Measurements from ENCODE around the gene MRPL58. TPM values are rescaled to one million over a fixed set of nuclear protein-coding genes. Genes with fewer than 3 reads are reported as not detected.

Gene MRPL58
- total RNA-seq, 4 donors from 2014 or later = 18.2 to 26.4 (median 20.8) TPM

GRCh38 chr17:75063626-75064025 lies 51.2 kb downstream of the MRPL58 start:
- intact Hi-C loops (cut with DNase I; ENCODE audit: low total_unique reads) = no loop called here
- DNase-seq = no peak
- Histone ChIP-seq H3K4me3 (no peak overlapping the region), H3K27me3 (no peaks in the 10 kb centered on the region), H3K36me3 (no peaks in the 10 kb centered on the region), H3K27ac (no peak overlapping the region), H3K9me3 (no peaks in the 10 kb centered on the region), H3K4me1 (no peaks in the 10 kb centered on the region)
- TF ChIP-seq POLR2A (IDR thresholded peaks at IDR 0.05) = no peak
- no peak for TF ChIP-seq CTCF (IDR thresholded peaks at IDR 0.05)

- TF ChIP-seq POLR2A (IDR thresholded peaks at IDR 0.05) (no peak), CTCF (IDR thresholded peaks at IDR 0.05) (no peak)
- Histone ChIP-seq H3K4me1 (no peaks in the 10 kb centered on the region), H3K36me3 (no peaks in the 10 kb centered on the region), H3K27me3 (no peaks in the 10 kb centered on the region), H3K9me3 (no peaks in the 10 kb centered on the region), H3K27ac (no peak overlapping the region), H3K4me3 (no peak overlapping the region)
- intact Hi-C loops (cut with DNase I; ENCODE audit: low total_unique reads) = no loop called here
- DNase-seq = no peak
Observed at GRCh38 chr17:75064040-75064439, 51.6 kb downstream of the MRPL58 start.

GRCh38 chr17:75064460-75064859 lies 52.0 kb downstream of the MRPL58 start:
- no peak for TF ChIP-seq CTCF (IDR thresholded peaks at IDR 0.05)
- no peak for TF ChIP-seq POLR2A (IDR thresholded peaks at IDR 0.05)
- no peaks in the 10 kb centered on the region for H3K9me3 ChIP-seq
- H3K27me3 ChIP-seq = no peaks in the 10 kb centered on the region
- H3K4me3 ChIP-seq = no peak overlapping the region
- no peak for DNase-seq
- intact Hi-C loops (cut with DNase I; ENCODE audit: low total_unique reads) = no loop called here
- no peak overlapping the region for H3K27ac ChIP-seq
- no peaks in the 10 kb centered on the region for H3K36me3 ChIP-seq
- H3K4me1 ChIP-seq = no peaks in the 10 kb centered on the region

GRCh38 chr17:75064867-75065561 lies 52.5 kb downstream of the MRPL58 start:
- H3K9me3 ChIP-seq = no peaks in the 10 kb centered on the region
- no peak for TF ChIP-seq POLR2A (IDR thresholded peaks at IDR 0.05)
- no peak for TF ChIP-seq CTCF (IDR thresholded peaks at IDR 0.05)
- no peaks in the 10 kb centered on the region for H3K27me3 ChIP-seq
- H3K27ac ChIP-seq = no peak overlapping the region
- DNase-seq = no peak
- intact Hi-C loops (cut with DNase I; ENCODE audit: low total_unique reads) = no loop called here
- H3K4me1 ChIP-seq = no peaks in the 10 kb centered on the region
- H3K4me3 ChIP-seq = no peak overlapping the region
- H3K36me3 ChIP-seq = no peaks in the 10 kb centered on the region

- Histone ChIP-seq H3K36me3 (no peaks in the 10 kb centered on the region), H3K4me1 (no peaks in the 10 kb centered on the region)
- intact Hi-C loops (cut with DNase I; ENCODE audit: low total_unique reads) = no loop called here
Observed at GRCh38 chr17:75065562-75066151, 53.2 kb downstream of the MRPL58 start.

More at GRCh38 chr17:75065562-75066151, 53.2 kb downstream of the MRPL58 start:
- no peak for DNase-seq
- TF ChIP-seq CTCF (IDR thresholded peaks at IDR 0.05) (no peak), POLR2A (IDR thresholded peaks at IDR 0.05) (no peak)
- H3K27me3 ChIP-seq = no peaks in the 10 kb centered on the region
- no peaks in the 10 kb centered on the region for H3K9me3 ChIP-seq
- H3K4me3 ChIP-seq = no peak overlapping the region
- H3K27ac ChIP-seq = no peak overlapping the region
